Sigmoid colon (tissue), 7 donors: ENCODE results near the gene ITPR1. TPM values are rescaled to one million over a fixed set of nuclear protein-coding genes. Genes with fewer than 3 reads are reported as not detected.

ENCODE experiments used
- DNase-seq: peaks from one replicate; pipeline ENCODE4 v3.0.0-alpha.2; 2019
- H3K27ac ChIP-seq, 4 donors: fragments of 200-600 bp; sonication (generic); one replicate each; pipeline ENCODE4 v1.5.1; 2016 to 2019; ENCODE audit warnings: mild to moderate bottlenecking in 1 of 4
- H3K27me3 ChIP-seq, 3 donors: fragments of 200-600 bp; sonication (generic); one replicate each; pipeline ENCODE4 v1.5.1; 2019; ENCODE audit warnings: mild to moderate bottlenecking in 1 of 3
- H3K36me3 ChIP-seq, 4 donors: fragments of 200-600 bp; sonication (generic); one replicate each; pipeline ENCODE4 v1.5.1; 2016 to 2019
- H3K4me1 ChIP-seq, 4 donors: fragments of 200-600 bp; sonication (generic); one replicate each; pipeline ENCODE4 v1.5.1; 2017 to 2019
- H3K4me3 ChIP-seq, 4 donors: fragments of 200-600 bp; sonication (generic); one replicate each; pipeline ENCODE4 v1.5.1; 2017 to 2019; ENCODE audit warnings: mild to moderate bottlenecking in 2 of 4, moderate library complexity in 1 of 4
- H3K9me3 ChIP-seq, 4 donors: fragments of 200-600 bp in 3 of 4; sonication (generic) in 3 of 4; one replicate each; pipeline versions ENCODE4 v1.5.1 to v1.6.1; 2013 to 2019
- CTCF ChIP-seq, 4 experiments: fragments of 450-650 bp in 3 of 4; fragments of 200-600 bp in 1 of 4; IDR thresholded peaks; one replicate each; pipeline ENCODE4 v1.5.1; 2016 to 2019; ENCODE audit warnings: antibody characterized with exemption in 4 of 4, mild to moderate bottlenecking in 3 of 4, moderate library complexity in 2 of 4
- EP300 ChIP-seq, 4 donors: sonication (generic); formaldehyde crosslinking; IDR thresholded peaks; one replicate each; pipeline ENCODE4 v1.6.1; 2017; ENCODE audit warnings: antibody characterized with exemption in 4 of 4
- POLR2A ChIP-seq, 2 donors: fragments of 450-650 bp; IDR thresholded peaks; one replicate each; pipeline ENCODE4 v1.6.1; 2016; ENCODE audit warnings: antibody characterized with exemption in 2 of 2, mild to moderate bottlenecking in 2 of 2, moderate library complexity in 2 of 2
- POLR2AphosphoS5 ChIP-seq, 4 donors: sonication (generic); formaldehyde crosslinking; IDR thresholded peaks; one replicate each; pipeline ENCODE4 v1.6.1; 2017; ENCODE audit warnings: antibody characterized with exemption in 4 of 4
- WGBS, 2 donors: extraction: QIAGEN DNeasy Blood & Tissue Kit; methylation state at CpG; one replicate each; pipeline ENCODE4 v1.1.7; 2013; 5-methylcytosine and 5-hydroxymethylcytosine counted together
- intact Hi-C: fragments of 100-400 bp; cut with DNase I; formaldehyde crosslinking; loops from one replicate; pipeline ENCODE4 v1.15.1; 2023
- polyA plus RNA-seq, 3 donors: library from polyadenylated mRNA; stranded (reverse); fragments of 200-250 nt; gene quantifications; one replicate each; pipeline ENCODE4 v1.2.3, GENCODE V29; 2013
- total RNA-seq, 4 donors: library from RNA; depleted of rRNA; stranded (reverse); fragments of >200 nt; gene quantifications; one replicate each; pipeline ENCODE4 v1.1.0, GENCODE V29; 2016
- donor health status: healthy with polysubstance abuse.
- donor health status: Bipolar disorder and iron deficiency.
- donor health status: healthy.

ITPR1 gene
- total and polyA plus RNA-seq, 7 donors, result 1.4 to 206 (median 111) TPM

GRCh38 chr3:4471907-4472306 lies 21.2 kb upstream of the ITPR1 start:
- WGBS, 2 donors, result 41 to 83% methylated on average over 1 of the region's 1 CpG
- intact Hi-C loops, result no loop called here

GRCh38 chr3:4472312-4472711 lies 20.8 kb upstream of the ITPR1 start:
- Histone ChIP-seq H3K9me3 (no peaks in the 10 kb centered on the region), H3K27ac (no peak overlapping the region), H3K4me1 (peaks cover 0 to 5% (median 0%) of the 10 kb centered on the region in 4 donors), H3K4me3 (no peak overlapping the region), H3K27me3 (no peaks in the 10 kb centered on the region), H3K36me3 (no peaks in the 10 kb centered on the region)
- WGBS, 2 donors, result 87 to 96% methylated on average over 2 of the region's 2 CpGs
- no peak for TF ChIP-seq CTCF (IDR thresholded peaks at IDR 0.05)
- TF ChIP-seq POLR2A (IDR thresholded peaks at IDR 0.05), result no peak
- no peak for TF ChIP-seq POLR2AphosphoS5 (IDR thresholded peaks at IDR 0.05)
- no peak for TF ChIP-seq EP300 (IDR thresholded peaks at IDR 0.05)
- no peak for DNase-seq
- intact Hi-C loops, result no loop called here

More at GRCh38 chr3:4471907-4472306, 21.2 kb upstream of the ITPR1 start:
- Histone ChIP-seq H3K9me3 (no peaks in the 10 kb centered on the region), H3K27ac (no peak overlapping the region), H3K4me1 (peaks cover 0 to 6% (median 0%) of the 10 kb centered on the region in 4 donors), H3K36me3 (no peaks in the 10 kb centered on the region), H3K27me3 (no peaks in the 10 kb centered on the region), H3K4me3 (no peak overlapping the region)
- TF ChIP-seq CTCF (IDR thresholded peaks at IDR 0.05) (no peak), POLR2A (IDR thresholded peaks at IDR 0.05) (no peak), POLR2AphosphoS5 (IDR thresholded peaks at IDR 0.05) (no peak), EP300 (IDR thresholded peaks at IDR 0.05) (no peak)
- DNase-seq, result no peak

GRCh38 chr3:4472766-4473165 lies 20.4 kb upstream of the ITPR1 start:
- WGBS, 2 donors, result 89 to 90% methylated on average over 2 of the region's 2 CpGs
- TF ChIP-seq POLR2A (IDR thresholded peaks at IDR 0.05) (no peak), POLR2AphosphoS5 (IDR thresholded peaks at IDR 0.05) (no peak), CTCF (IDR thresholded peaks at IDR 0.05) (no peak), EP300 (IDR thresholded peaks at IDR 0.05) (no peak)
- intact Hi-C loops, result no loop called here
- Histone ChIP-seq H3K4me1 (peaks cover 0 to under 1% (median 0%) of the 10 kb centered on the region in 4 donors), H3K4me3 (no peak overlapping the region), H3K36me3 (no peaks in the 10 kb centered on the region), H3K27ac (no peak overlapping the region), H3K27me3 (no peaks in the 10 kb centered on the region), H3K9me3 (no peaks in the 10 kb centered on the region)
- no peak for DNase-seq

GRCh38 chr3:4474683-4475490 lies 18.3 kb upstream of the ITPR1 start:
- Histone ChIP-seq H3K9me3 (no peaks in the 10 kb centered on the region), H3K27ac (peak overlapping the region in 1 of 4 donors; percentile 46), H3K36me3 (no peaks in the 10 kb centered on the region), H3K4me1 (no peaks in the 10 kb centered on the region), H3K4me3 (no peak overlapping the region), H3K27me3 (no peaks in the 10 kb centered on the region)
- intact Hi-C loops, result no loop called here
- DNase-seq, result no peak
- 52 to 58% methylated on average over 7 of the region's 7 CpGs for WGBS, 2 donors
- peak in 1 of 4 donors; percentile 58 for TF ChIP-seq POLR2AphosphoS5 (IDR thresholded peaks at IDR 0.05)
- TF ChIP-seq CTCF (IDR thresholded peaks at IDR 0.05), result no peak

- Histone ChIP-seq H3K4me1 (no peaks in the 10 kb centered on the region), H3K4me3 (no peak overlapping the region), H3K9me3 (no peaks in the 10 kb centered on the region), H3K36me3 (no peaks in the 10 kb centered on the region), H3K27ac (no peak overlapping the region), H3K27me3 (no peaks in the 10 kb centered on the region)
- DNase-seq, result no peak
- no peak for TF ChIP-seq POLR2A (IDR thresholded peaks at IDR 0.05)
- TF ChIP-seq POLR2AphosphoS5 (IDR thresholded peaks at IDR 0.05), result no peak
- no peak for TF ChIP-seq EP300 (IDR thresholded peaks at IDR 0.05)
- TF ChIP-seq CTCF (IDR thresholded peaks at IDR 0.05), result no peak
- intact Hi-C loops, result no loop called here
Measured at GRCh38 chr3:4475804-4476203, 17.3 kb upstream of the ITPR1 start.
